Lung (tissue), 12 donors: Measurements from ENCODE around the gene CYP27C1. TPM values are rescaled to one million over a fixed set of nuclear protein-coding genes. Genes with fewer than 3 reads are reported as not detected.

Experiments used
- ATAC-seq: fragments of 200-7000 bp; cut with Tn5 transposase; one replicate; pipeline ENCODE4 v1.9.1; 2020; ENCODE audit warnings: moderate number of reproducible peaks; ENCODE audit not compliant: insufficient read depth, low FRiP score
- DNase-seq, 3 donors: peaks; one replicate each; pipeline ENCODE4 v3.0.0-alpha.2; 2013 to 2017
- H3K27ac ChIP-seq, 2 donors: one replicate each; pipeline ENCODE4 v1.5.1; 2013; ENCODE audit warnings: mild to moderate bottlenecking in 2 of 2, moderate library complexity in 2 of 2, control low read depth in 1 of 2, inconsistent platforms in 1 of 2, low read depth in 1 of 2, low read length in 1 of 2
- H3K27me3 ChIP-seq, 3 donors: one replicate each; pipeline ENCODE4 v1.5.1; 2013; ENCODE audit warnings: low read length in 2 of 3; ENCODE audit not compliant: control insufficient read depth in 3 of 3, insufficient read depth in 3 of 3
- H3K36me3 ChIP-seq, 4 donors: one replicate each; pipeline ENCODE4 v1.5.1; 2013; ENCODE audit warnings: low read length in 4 of 4, mild to moderate bottlenecking in 1 of 4, moderate library complexity in 1 of 4; ENCODE audit not compliant: control insufficient read depth in 4 of 4, insufficient read depth in 4 of 4
- H3K4me1 ChIP-seq, 5 donors: one replicate each; pipeline ENCODE4 v1.5.1; 2013; ENCODE audit warnings: low read length in 5 of 5, mild to moderate bottlenecking in 2 of 5, moderate library complexity in 1 of 5; ENCODE audit not compliant: control insufficient read depth in 5 of 5, insufficient read depth in 5 of 5
- H3K4me3 ChIP-seq: one replicate; pipeline ENCODE4 v1.5.1; 2013; ENCODE audit warnings: mild to moderate bottlenecking, control low read depth, moderate library complexity
- H3K9ac ChIP-seq, 2 donors: one replicate each; pipeline ENCODE4 v1.5.1; 2013; ENCODE audit warnings: low read length in 2 of 2, control low read depth in 1 of 2; ENCODE audit not compliant: insufficient read depth in 1 of 2
- H3K9me3 ChIP-seq, 4 donors: one replicate each; pipeline ENCODE4 v1.5.1; 2013; ENCODE audit warnings: low read length in 3 of 4, mild to moderate bottlenecking in 1 of 4, moderate library complexity in 1 of 4; ENCODE audit not compliant: control insufficient read depth in 4 of 4, insufficient read depth in 3 of 4
- WGBS, 2 donors: extraction: QIAGEN DNeasy Blood & Tissue Kit; methylation state at CpG; one replicate each; pipeline ENCODE4 v1.1.7; 2013; 5-methylcytosine and 5-hydroxymethylcytosine counted together
- polyA plus RNA-seq, 2 donors: library from polyadenylated mRNA; stranded (reverse); fragments of 200-250 nt; gene quantifications; one replicate each; pipeline ENCODE4 v1.2.1, GENCODE V29; 2013
- total RNA-seq, 2 donors: library from RNA; depleted of rRNA in 1 of 2; stranded (reverse); fragments of >200 nt in 1 of 2; gene quantifications; one replicate each; pipeline ENCODE4 v1.2.1, GENCODE V29; 2014 to 2021
- TF ChIP-seq, protein P1 (sequence below): IDR thresholded peaks from 2 replicates; pipeline ENCODE4 v1.5.1; 2012; ENCODE audit warnings: mild to moderate bottlenecking; ENCODE audit errors: control extremely low read depth, extremely low read depth
- donor health status: control.
- donor health status: control.
- donor health status: Bipolar disorder and iron deficiency.
- donor health status: healthy.
- donor health status: DM: yes; HTN: yes; CAD: no.

CYP27C1 gene
- total and polyA plus RNA-seq, 4 donors = 0.04 to 2.9 (median 0.07) TPM

GRCh38 chr2:127185705-127186104 lies 34.4 kb downstream of the CYP27C1 start:
- WGBS, 2 donors = 17 to 40% methylated on average over 4 of the region's 4 CpGs
- peaks cover 0 to 9% (median under 1%) of the 10 kb centered on the region in 4 donors for H3K36me3 ChIP-seq
- peaks cover 0 to 3% (median 0%) of the 10 kb centered on the region in 5 donors for H3K4me1 ChIP-seq
- ATAC-seq = no peak
- no peaks in the 10 kb centered on the region for H3K27me3 ChIP-seq
- TF ChIP-seq, protein P1, sequence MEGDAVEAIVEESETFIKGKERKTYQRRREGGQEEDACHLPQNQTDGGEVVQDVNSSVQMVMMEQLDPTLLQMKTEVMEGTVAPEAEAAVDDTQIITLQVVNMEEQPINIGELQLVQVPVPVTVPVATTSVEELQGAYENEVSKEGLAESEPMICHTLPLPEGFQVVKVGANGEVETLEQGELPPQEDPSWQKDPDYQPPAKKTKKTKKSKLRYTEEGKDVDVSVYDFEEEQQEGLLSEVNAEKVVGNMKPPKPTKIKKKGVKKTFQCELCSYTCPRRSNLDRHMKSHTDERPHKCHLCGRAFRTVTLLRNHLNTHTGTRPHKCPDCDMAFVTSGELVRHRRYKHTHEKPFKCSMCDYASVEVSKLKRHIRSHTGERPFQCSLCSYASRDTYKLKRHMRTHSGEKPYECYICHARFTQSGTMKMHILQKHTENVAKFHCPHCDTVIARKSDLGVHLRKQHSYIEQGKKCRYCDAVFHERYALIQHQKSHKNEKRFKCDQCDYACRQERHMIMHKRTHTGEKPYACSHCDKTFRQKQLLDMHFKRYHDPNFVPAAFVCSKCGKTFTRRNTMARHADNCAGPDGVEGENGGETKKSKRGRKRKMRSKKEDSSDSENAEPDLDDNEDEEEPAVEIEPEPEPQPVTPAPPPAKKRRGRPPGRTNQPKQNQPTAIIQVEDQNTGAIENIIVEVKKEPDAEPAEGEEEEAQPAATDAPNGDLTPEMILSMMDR = no peak
- H3K9ac ChIP-seq = no peak overlapping the region
- no peak overlapping the region for H3K4me3 ChIP-seq
- peaks cover 0 to 3% (median 0%) of the 10 kb centered on the region in 4 donors for H3K9me3 ChIP-seq
- no peak for DNase-seq
- H3K27ac ChIP-seq = no peak overlapping the region

DNA sequence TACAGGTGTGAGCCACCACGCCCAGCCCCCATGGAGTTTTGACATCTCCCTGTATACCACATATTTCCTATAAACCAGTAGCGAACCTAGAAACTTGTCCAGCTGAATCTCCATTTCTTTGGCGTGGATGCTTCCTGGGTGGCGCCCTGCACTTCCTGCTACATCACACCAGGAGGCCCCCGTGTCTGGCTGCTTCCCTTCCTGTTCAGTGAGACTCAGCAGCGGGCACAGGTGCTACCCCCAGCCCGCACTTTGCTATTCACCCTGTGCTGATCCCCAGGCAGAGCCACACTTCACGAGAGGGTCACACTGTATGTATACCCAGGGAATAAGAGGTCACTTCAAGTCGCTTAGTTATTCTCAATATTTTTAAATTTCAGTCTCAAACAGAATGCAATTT lies 35.0 kb downstream of the CYP27C1 start:
- 51 to 62% methylated on average over 9 of the region's 9 CpGs for WGBS, 2 donors
- TF ChIP-seq, protein P1 = no peak
- peaks cover 0 to 9% (median under 1%) of the 10 kb centered on the region in 4 donors for H3K36me3 ChIP-seq
- peaks cover 0 to 3% (median 0%) of the 10 kb centered on the region in 5 donors for H3K4me1 ChIP-seq
- ATAC-seq = no peak
- H3K27me3 ChIP-seq = no peaks in the 10 kb centered on the region
- H3K9me3 ChIP-seq = peaks cover 0 to 6% (median 0%) of the 10 kb centered on the region in 4 donors
- H3K4me3 ChIP-seq = no peak overlapping the region
- no peak overlapping the region for H3K27ac ChIP-seq
- H3K9ac ChIP-seq = no peak overlapping the region
- DNase-seq = no peak

DNA sequence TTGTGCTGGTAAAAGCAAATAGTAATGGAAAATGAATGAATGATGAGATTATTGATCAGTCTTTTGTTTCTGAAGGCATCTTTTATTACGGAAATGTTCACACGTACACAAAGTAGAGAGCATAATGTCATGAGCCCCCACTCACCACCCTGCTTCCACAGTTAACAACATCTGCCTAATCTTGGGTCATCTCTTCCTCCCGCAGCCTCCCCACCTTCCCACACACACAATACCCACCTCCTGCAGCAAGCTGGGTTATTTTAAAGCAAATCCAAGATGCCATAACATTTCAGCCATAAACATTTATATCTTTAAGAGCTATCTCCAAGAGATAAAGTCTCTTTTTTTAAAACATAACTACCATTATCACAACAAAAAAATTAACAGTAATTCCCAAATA lies 36.3 kb downstream of the CYP27C1 start:
- TF ChIP-seq, protein P1 = no peak
- no peak for ATAC-seq
- Histone ChIP-seq H3K27me3 (no peaks in the 10 kb centered on the region), H3K4me1 (peaks cover 0 to 3% (median 0%) of the 10 kb centered on the region in 5 donors), H3K36me3 (peaks cover 0 to 9% (median under 1%) of the 10 kb centered on the region in 4 donors), H3K27ac (no peak overlapping the region), H3K9me3 (peaks cover 0 to 3% (median 0%) of the 10 kb centered on the region in 4 donors), H3K4me3 (no peak overlapping the region), H3K9ac (no peak overlapping the region)
- no peak for DNase-seq
- WGBS, 2 donors = 46 to 69% methylated on average over 3 of the region's 3 CpGs
